GM19351 (cell line): ENCODE results near the gene TNFSF13B.
A peak's percentile ranks its signal among the peaks of the same experiment; 100 is the strongest.
"Not testable (repeated sequence)": the region's sequence is repeated elsewhere in the genome, so short reads cannot be mapped to it uniquely, and the experiment has no call there.

Source experiments
- ATAC-seq: cut with Tn5 transposase; IDR thresholded peaks from one replicate; pipeline ENCODE4 v1.9.1; 2021; ENCODE audit warnings: mild to moderate bottlenecking, moderate library complexity; ENCODE audit not compliant: unreplicated experiment

Gene TNFSF13B

DNA sequence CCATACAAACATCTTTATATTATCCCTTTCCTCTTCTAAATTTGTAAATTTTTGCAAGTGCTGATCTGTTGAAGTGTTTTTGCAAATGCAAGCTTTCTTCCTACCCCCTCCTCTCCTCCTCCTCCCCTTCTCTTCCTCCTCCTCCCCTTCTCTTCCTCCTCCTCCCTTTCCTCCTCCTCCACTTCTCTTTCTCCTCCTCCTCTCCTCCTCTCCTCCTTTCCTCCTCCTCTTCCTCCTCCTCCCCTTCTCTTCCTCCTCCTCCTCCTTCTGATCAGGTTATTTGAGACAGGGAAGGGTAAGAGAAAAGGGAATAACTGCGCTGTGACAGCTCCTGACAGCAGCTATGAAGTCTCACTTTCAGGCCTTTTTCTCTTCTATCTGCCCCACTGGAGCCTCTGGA lies 8.9 kb downstream of the TNFSF13B start:
- ATAC-seq = no peak

DNA sequence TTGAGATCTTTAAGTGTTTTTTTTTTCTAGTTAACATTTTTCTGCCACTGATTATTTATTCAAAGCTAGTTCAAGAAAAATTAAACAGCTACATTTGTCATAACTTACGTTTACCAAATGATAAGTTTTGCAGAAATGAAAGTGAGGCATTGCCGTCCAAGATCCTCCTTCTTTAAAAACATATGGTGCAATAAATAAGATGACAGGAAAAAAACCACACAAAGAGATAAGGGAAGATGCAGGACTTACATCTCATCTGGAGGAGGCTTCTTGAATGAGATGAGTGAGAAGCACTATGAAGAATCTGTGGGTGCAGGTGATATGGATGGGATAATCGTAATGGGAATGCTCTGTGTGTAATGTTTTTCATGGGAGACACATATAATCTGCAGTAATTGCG lies 12.4 kb downstream of the TNFSF13B start:
- ATAC-seq = no peak

DNA sequence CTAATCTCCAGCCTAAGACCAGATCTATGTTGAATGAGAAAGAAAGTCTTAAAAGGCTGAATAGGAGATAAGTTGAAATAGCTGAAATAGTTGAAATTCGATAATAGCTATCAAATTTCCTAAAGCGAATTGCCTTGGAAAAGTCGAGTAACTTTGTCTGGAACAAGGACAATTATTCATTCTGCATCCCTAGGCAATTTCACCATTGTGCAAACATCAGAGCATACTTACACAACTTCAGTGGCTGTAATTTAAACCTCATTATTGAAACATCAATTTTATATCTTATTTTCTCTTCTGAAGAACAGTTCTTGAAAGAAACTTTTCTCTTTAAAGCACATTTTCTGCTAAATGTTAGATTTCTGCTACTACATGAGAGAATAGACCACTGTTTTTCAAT lies 13.6 kb downstream of the TNFSF13B start:
- no peak for ATAC-seq

DNA sequence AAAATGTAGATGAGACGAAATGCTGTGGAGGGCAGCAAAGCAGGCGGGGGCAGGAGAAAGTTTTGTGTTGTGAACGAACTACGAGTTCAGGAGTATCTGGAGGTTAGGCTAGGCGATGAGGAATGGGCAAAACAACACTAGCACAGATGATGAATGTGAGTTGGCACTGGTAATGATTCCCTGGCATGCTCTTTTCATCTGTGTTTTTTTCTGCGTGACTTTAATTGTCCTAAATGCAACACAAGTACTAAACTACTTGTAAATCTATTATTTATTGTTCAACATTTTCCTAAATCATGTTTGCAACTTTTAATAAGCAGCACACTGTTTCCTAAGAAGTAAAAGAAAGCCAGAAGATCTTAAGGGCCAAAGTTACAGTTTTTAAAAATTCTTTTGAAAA lies 19.2 kb downstream of the TNFSF13B start:
- no peak for ATAC-seq

DNA sequence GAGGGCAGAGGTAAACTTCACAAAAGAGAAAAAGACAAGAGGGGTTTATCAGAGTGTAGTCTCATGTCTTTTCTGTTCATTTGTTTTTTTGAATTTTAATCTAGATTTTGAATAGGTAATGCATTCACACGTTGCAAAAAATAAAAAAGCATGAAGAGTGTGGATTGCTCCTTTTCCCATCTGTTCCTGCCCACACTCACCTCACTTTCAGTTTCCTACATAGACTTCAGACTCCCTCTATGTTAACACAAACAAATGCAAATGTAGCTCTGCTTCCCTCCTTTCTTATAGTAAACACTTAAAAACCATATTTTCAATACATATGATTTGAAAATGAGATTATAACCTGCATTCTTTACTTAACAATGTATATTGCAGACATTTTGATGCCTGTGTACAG lies 20.3 kb downstream of the TNFSF13B start:
- no peak for ATAC-seq

DNA sequence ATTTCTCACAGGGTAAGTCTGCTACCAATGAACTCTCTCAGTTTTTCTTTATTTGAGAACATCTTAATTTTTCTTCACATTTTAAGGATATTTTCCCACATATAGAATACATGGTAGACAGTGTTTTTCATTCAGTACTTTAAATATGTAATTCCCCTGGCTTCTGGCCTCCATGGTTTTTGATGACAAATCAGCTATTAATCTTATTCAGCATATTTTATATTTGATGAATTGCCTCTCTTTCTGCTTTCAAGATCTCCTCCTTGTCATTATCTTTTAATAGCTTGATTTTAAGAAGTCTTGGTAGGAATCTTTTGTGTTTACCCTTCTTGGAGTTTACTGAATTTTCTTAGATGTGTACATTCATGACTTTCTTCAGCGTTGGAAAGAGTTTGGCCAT lies 27.6 kb downstream of the TNFSF13B start:
- ATAC-seq = no peak

DNA sequence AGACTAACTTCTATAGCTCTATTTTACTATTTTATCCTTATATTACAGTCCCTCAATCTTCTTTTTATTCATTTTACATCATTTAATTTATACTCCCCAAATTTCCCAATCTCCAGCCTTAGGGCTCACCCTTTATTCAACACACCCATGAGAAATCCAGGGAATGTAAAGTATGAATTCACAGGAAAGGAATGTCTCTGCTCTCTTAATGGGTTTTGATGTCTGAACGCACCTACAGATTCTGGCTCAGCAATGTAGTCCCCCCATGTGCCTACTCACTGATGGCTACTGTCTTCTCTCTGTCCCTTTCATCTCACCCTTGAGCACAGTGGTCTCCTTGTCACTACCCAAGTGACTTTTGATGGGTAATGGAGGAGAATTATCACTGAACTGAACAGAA lies 32.8 kb downstream of the TNFSF13B start:
- ATAC-seq = no peak

DNA sequence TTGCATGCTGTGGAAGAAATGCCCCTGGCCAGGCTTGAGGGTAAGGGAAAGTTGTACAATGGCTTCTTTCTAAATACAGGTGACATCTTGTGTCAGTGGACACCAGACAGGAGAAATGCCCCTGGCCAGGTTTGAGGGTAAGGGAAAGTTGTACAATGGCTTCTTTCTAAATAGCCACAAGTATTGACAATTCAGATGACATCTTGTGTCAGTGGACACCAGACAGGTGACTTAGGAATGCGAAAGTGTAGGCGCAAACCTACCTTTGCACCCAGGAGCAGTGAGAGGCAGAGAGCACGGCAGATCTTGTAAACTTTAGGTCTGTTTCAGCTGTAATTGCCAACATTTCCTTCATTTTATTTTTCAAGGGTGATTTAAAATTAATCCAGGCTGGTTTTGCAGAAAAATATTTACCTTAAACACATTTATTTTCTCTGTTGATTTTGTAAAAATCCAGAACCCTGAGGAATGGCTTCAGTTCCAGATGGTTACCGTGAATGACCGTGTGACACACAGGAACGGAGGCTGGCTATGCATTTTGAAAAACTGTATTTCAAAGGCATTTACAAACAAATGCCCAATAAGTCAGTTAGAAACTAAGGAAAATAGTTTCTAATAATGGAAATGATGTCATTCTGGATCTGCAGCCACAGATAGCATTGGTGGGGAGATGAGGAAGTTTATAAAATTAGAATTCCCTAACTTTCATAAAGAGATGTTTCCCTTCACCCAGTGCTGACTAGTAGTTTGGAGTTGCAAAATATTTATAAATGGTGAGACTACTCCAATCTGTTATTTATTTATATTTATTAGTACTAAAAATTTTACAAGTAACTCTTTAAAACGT lies 34.9 kb downstream of the TNFSF13B start:
- no peak for ATAC-seq

DNA sequence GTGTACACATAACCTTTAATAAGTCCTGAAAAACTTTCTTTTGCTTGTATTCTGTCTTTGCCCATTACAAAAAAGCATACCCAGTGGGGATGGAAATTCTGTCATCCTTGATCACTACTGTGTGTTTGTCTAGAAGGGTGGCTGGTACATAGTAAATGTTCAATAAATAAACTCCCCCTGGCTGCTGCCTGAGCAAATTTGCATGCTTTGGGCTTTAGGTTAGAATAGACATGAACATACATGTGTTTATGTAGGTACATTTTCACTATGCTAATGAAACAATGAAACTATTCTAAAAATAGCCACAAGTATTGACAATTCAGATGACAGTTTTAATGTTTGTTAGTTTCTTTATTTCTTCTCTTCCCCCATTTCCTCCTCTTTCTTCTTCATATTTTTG lies 36.1 kb downstream of the TNFSF13B start:
- peak; percentile 64 for ATAC-seq

DNA sequence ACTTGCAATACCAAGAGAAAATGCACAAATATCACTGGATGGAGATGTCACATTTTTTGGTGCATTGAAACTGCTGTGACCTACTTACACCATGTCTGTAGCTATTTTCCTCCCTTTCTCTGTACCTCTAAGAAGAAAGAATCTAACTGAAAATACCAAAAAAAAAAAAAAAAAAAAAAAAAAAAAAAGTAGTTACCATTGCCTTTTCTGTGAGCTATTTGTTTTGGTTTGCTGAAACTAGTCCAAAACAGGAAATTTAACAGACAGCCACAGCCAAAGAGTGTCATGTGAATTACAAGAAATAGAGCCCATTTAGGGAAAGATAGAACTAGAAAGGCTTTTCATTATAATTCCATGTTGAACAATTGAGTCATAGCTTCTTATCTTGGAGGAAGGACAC lies 37.3 kb downstream of the TNFSF13B start:
- no peak for ATAC-seq

DNA sequence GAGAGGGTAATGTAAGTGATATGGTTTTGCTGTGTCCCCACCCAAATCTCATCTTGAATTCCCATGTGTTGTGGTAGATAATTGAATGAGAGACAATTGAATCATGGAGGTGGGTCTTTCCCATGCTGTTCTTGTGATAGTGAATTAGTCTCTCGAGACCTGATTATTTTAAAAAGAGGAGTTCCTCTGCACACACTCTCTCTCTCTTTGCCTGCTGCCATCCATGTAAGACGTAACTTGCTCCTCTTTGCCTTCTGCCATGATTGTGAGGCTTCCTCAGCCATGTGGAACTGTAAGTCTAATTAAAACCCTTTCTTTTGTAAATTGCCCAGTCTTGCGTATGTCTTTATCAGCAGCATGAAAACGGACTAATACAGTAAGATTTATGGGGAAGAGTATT lies 42.1 kb downstream of the TNFSF13B start:
- not testable (repeated sequence) for ATAC-seq

DNA sequence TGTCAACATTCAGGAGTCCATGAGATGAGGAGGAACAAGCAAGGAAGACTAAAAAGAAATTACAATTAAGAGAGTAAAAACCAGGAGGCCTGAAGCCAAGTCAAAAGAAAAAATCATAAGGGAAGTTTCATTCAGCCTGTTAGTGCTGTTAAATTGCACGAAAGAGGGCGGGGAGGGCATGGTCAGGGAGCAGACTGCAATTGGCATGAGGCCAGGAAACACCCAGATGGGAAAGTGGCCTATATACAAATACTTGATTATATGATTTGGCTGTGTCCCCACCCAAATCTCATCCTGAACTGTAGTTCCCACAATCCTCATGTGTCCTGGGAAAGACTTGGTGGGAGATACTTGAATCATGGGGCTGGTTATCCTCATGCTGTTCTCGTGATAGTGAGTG lies 43.9 kb downstream of the TNFSF13B start:
- no peak for ATAC-seq

DNA sequence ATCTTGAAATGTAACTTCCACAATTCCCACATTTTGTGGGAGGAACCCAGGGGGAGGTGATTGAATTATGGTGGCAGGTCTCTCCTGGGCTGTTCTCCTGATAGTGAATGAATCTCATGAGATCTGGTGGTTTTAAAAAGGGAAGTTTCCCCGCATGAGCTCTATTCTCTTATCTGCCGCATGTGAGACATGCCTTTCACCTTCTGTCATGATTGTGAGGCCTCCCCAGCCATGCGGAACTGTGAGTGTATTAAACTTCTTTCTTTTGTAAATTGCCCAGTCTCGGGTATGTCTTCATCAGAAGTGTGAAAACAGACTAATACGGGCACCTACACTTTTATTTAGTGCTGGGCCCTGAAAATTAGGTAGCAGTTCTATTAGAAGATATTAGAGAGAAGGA lies 45.8 kb downstream of the TNFSF13B start:
- ATAC-seq = peak; percentile 79

DNA sequence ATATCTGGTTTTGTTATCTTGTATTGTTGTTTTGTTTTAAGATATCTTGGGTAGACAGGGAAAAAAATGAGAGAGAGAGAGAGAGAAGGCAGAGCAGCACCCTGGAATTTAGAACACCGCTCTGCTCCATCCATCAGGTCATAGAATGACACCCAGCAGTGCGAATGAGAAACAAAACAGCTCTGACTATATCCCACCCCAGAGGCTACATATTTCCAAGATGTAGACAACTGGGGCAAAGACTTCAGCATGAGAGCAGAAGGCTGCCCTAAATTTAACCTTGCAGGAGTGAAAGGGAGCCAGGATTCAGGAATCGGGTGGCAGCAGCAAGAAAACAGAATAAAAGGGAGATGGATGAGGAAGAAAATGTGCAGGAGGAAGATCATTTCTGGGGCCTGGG lies 46.5 kb downstream of the TNFSF13B start:
- no peak for ATAC-seq

DNA sequence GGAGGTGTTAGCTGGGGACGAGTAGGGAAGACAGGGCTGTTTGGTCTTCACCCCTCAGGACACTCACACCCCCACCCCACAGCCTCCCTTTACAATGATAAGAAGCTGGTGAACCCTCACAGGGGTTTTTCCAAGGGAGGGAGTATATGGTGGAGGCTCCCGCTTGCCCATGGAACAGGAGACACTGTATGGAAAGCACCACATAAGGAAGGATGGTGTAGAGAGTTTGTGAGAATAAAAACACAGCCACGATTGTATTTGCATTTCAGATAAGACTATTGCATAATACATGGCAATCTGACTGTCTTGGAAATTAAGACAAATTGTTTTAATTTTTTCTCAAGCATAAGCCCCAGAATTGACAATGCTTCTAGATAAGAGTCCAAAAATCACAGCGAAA lies 46.9 kb downstream of the TNFSF13B start:
- ATAC-seq = no peak

DNA sequence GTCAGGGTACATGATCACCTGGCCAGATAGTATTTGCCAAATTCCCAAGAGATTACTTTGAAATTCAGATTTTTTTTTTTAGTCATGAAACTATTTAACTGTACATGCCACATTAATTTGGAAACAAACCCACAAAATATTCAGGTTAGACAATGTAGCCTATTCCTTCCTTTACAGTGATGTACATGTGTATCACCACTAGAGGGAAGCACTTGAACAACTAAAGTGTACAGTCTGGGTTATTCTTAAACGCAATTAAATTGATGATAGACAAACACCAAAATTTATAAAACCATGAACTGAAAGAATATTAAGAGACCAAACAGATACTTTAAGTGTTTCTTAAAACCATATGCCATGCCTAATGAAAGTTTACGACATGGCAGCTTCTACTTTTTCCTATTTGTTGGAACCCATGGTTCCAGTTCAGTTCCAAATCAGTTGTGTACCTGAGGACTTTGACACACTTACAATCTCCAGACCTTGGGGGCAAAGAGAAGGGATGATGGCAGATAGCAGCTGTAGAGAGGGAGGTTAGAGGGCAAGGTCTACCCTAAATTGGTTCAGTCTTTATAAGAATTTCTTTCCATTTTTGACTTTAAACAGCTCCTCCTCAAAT lies 52.8 kb downstream of the TNFSF13B start:
- ATAC-seq = peak; percentile 72

DNA sequence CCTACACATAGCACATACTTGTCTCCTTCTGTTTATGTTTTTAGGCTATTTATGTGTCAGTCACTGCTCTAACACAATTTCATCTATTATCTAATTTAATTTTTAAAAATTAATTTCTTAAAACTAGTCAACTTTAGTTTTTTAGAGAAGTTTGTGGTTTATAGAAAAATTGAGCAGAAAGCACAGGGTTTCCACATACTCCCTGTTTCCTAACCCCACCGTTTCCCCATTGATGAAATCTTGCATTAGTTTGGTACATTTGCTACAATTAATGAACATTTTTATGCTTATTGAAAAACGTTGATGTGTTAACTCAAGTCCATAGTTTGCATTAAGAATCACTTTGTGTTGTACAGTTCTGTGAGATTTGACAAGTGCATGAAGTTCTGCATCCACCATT lies 53.5 kb downstream of the TNFSF13B start:
- no peak for ATAC-seq

DNA sequence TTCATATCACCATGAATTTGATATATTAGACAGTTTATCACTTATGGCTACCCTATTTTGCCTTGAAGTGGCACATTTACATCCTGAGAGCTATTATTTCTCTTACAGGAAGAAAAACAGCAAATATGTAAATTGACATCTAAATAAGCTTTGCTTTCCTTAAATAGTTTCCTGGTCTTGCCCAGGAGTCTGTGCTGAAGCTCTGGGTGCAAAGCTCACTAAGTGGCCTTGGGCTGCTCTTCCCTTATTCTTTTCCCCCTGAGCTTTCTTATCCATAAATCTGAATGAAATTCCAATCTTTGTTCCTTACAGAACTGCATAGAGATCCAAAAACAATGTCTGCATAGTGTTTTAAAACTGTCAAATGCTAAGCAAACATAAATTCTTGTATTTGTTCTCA lies 56.3 kb downstream of the TNFSF13B start:
- ATAC-seq = no peak

DNA sequence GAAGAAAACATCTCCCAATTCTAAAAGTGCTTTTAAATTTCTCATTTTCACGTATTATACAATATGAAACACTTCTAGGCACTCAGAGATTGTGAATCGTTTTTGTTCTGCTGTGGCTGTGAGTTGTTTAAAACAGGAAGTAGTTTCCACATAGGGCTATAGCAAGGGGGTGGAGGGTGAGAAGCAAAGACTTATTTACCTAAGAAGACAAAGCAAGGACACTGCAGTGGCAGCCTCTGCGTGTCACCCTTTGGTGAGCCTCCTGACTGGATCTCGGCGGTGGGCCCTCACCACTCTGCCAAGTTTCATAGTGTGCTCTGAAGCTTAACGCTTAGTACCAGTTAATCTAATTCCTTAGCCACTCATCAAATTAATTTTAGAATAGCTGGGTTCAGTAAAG lies 56.8 kb downstream of the TNFSF13B start:
- ATAC-seq = peak; percentile 92

DNA sequence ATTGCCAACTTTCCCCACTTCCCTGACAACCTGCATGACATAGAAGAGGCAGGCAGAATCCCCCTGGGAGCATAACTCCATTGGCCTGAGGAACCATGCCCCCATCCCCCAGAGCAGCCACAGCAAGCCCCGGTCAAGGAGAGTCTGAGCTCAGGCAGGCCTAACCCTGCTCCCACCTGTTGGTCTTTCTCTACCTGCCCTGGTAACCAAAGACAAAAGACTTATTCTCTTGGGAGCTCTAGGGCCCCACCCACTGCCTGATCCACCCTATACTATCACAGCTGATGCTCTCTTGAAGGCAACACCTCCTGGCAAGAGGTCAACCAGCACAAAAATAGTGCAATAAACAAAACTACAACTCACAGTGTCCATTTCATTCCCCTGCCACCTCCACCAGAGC lies 59.3 kb downstream of the TNFSF13B start:
- ATAC-seq = no peak

DNA sequence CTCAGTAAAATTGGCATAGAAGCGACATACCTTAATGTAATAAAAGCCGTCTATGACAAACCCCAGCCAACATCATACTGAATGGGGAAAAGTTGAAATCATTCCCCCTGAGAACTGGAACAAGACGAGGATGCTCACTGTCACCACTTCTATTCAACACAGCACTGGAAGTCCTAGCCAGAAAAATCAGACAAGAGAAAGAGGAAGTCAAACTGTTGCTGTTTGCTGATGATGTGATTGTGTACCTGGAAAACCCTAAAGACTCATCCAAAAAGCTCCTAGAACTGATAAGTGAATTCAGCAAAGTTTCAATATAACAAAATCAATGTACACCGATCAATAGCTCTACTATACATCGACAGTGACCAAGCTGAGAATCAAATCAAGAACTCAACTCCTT lies 63.3 kb downstream of the TNFSF13B start:
- ATAC-seq = no peak

DNA sequence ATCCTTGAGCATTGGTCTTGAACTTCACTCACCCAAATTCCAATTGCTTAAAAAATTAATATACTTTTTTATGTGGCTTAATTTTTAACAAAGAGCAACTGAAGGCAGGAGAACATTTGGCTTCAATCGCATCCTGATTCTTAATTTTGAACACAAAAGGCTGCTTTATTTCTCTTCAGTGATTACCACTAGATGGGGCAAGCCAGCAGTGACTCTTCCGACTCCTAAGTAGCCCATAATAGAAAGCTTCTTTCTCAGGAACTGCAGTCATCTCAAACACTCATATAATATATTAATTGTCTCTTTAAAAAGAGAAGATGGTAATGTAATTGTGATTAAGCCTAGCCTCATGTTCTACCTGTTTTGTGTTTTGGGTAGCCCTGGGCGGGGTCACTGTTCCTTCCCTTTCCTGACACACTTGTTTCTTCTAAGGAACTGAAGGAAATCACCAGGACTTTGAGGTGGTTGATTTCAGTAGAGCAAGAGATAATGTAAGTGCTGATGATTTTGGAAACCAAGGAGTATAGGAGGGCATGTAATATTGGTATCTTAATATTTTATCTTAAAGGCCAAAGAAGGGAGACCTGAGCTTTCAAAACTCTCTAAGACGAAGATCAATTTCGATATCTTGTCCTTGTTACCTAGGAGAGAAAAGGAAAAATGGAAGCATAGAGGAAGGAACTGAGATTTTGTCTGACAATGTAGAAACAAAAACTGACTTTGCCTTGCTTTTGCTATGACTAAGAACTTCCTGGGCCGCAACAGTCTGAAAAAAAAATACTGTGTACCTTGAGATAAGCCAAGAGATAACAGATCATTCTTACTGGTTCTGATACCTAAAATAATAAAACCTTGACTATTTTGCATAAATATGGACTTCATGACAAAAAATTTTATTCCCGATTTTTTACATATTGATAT lies 73.1 kb downstream of the TNFSF13B start:
- peak; percentile 79 for ATAC-seq
